GM12878 (cell line): ENCODE measurements around the gene DNAJC22. TPM values are rescaled to one million over a fixed set of nuclear protein-coding genes. Genes with fewer than 3 reads are reported as not detected.

Experiments
- ATAC-seq: fragments of 200-7000 bp; cut with Tn5 transposase; 3 replicates; pipeline ENCODE4 v1.9.1; 2020; ENCODE audit warnings: mild to moderate bottlenecking, moderate library complexity
- BruUV-seq: library from RNA; stranded (reverse); fragments of 400-500 nt; replicated peaks from 2 replicates; lab custom pipeline; 2021; lab: Mats Ljungman, UMichigan
- CTCF ChIA-PET: fragments of 300-600 bp; sonication (Branson Sonifier 250); formaldehyde crosslinking; extraction: SDS; loops from one replicate; lab custom pipeline; 2021; ENCODE audit warnings: inconsistent platforms; lab: Yijun Ruan, JAX
- POLR2A ChIA-PET: fragments of 350-600 bp; formaldehyde crosslinking; extraction: SDS; loops from one replicate; lab custom pipeline; 2021; ENCODE audit warnings: inconsistent platforms; lab: Charles Lee
- RAD21 ChIA-PET: fragments of 300-600 bp; sonication (Branson Sonifier 250); formaldehyde crosslinking; loops from one replicate; lab custom pipeline; 2023; ENCODE audit warnings: antibody characterized with exemption; ENCODE audit not compliant: unreplicated experiment; lab: Charles Lee
- SMC1A ChIA-PET: fragments of 300-600 bp; sonication (Branson Sonifier 250); formaldehyde crosslinking; loops from one replicate; lab custom pipeline; 2023; ENCODE audit not compliant: unreplicated experiment, uncharacterized antibody; lab: Charles Lee
- DNase-seq: peaks from one replicate; pipeline ENCODE4 v3.0.0-alpha.2; 2011; ENCODE audit warnings: low read depth, low spot score
- FAIRE-seq: peaks from 3 replicates; lab custom pipeline; 2011; peaks lifted over from hg19 to GRCh38; lab: Jason Lieb, UNC
- H2AFZ ChIP-seq: 2 replicates; pipeline ENCODE4 v1.6.0; 2011; ENCODE audit warnings: low read depth, low read length, control low read depth; ENCODE audit not compliant: control insufficient read depth
- H3K27ac ChIP-seq: 2 replicates; pipeline ENCODE4 v1.5.1; 2011; ENCODE audit warnings: control low read depth; ENCODE audit not compliant: control insufficient read depth, insufficient read depth
- H3K27me3 ChIP-seq, 2 experiments: replicated peaks in 1 of 2; 2 replicates each; pipeline versions ENCODE4 v1.6.0 to v1.6.1; 2011; ENCODE audit warnings: low read length in 1 of 2; ENCODE audit not compliant: control insufficient read depth in 2 of 2, insufficient read depth in 2 of 2
- H3K36me3 ChIP-seq, 2 experiments: 2 replicates each; pipeline ENCODE4 v1.5.1; 2011; ENCODE audit warnings: low read length in 1 of 2; ENCODE audit not compliant: control insufficient read depth in 2 of 2, insufficient read depth in 2 of 2
- H3K4me1 ChIP-seq: 2 replicates; pipeline ENCODE4 v1.6.1; 2011; ENCODE audit warnings: mild to moderate bottlenecking, low read length, moderate library complexity, mixed read lengths; ENCODE audit not compliant: control insufficient read depth, insufficient read depth
- H3K4me2 ChIP-seq: 2 replicates; pipeline ENCODE4 v1.6.0; 2011; ENCODE audit warnings: control low read depth; ENCODE audit not compliant: control insufficient read depth, insufficient read depth
- H3K4me3 ChIP-seq: fragments of 200-600 bp; sonication (generic); 2 replicates; pipeline ENCODE4 v1.5.1; 2016
- H3K79me2 ChIP-seq: 2 replicates; pipeline ENCODE4 v1.6.0; 2011; ENCODE audit warnings: low read length; ENCODE audit not compliant: control insufficient read depth, insufficient read depth
- H3K9ac ChIP-seq: 2 replicates; pipeline ENCODE4 v1.8.0; 2011; ENCODE audit warnings: low read length, control low read depth, mixed read lengths; ENCODE audit not compliant: control insufficient read depth, insufficient read depth
- H3K9me3 ChIP-seq: replicated peaks from 3 replicates; pipeline ENCODE4 v1.5.1; 2011; ENCODE audit warnings: mild to moderate bottlenecking, low read length; ENCODE audit not compliant: control insufficient read depth, insufficient read depth
- H4K20me1 ChIP-seq: 2 replicates; pipeline ENCODE4 v1.6.0; 2011; ENCODE audit not compliant: control insufficient read depth, insufficient read depth
- ATF7 ChIP-seq: fragments of 450-650 bp; IDR thresholded peaks from 2 replicates; pipeline ENCODE4 v1.6.1; 2016; ENCODE audit warnings: low read depth, mild to moderate bottlenecking
- CBX3 ChIP-seq: fragments of 200-600 bp; sonication (generic); IDR thresholded peaks from 2 replicates; pipeline ENCODE4 v1.6.1; 2016; ENCODE audit warnings: low read depth, borderline replicate concordance
- CHD4 ChIP-seq: fragments of 200-600 bp; sonication (generic); IDR thresholded peaks from 2 replicates; pipeline ENCODE4 v1.6.1; 2016; ENCODE audit warnings: mild to moderate bottlenecking
- CREM ChIP-seq: IDR thresholded peaks from 2 replicates; pipeline ENCODE4 v1.6.1; 2014; ENCODE audit warnings: antibody characterized with exemption, low read depth
- IKZF2 ChIP-seq, 2 experiments: fragments of 450-650 bp; IDR thresholded peaks; 2 replicates each; pipeline ENCODE4 v1.6.1; 2017; ENCODE audit warnings: mild to moderate bottlenecking in 2 of 2, moderate library complexity in 2 of 2
- KLF5 ChIP-seq: fragments of 450-650 bp; IDR thresholded peaks from 2 replicates; pipeline ENCODE4 v1.6.1; 2014; ENCODE audit warnings: mild to moderate bottlenecking; ENCODE audit not compliant: partially characterized antibody
- MEF2A ChIP-seq: IDR thresholded peaks from 2 replicates; pipeline ENCODE4 v1.6.1; 2011; ENCODE audit warnings: low read depth, mild to moderate bottlenecking, low read length, moderate library complexity; ENCODE audit not compliant: insufficient read depth
- MEF2B ChIP-seq: fragments of 450-650 bp; IDR thresholded peaks from 2 replicates; pipeline ENCODE4 v1.6.1; 2018; ENCODE audit warnings: mild to moderate bottlenecking, moderate library complexity; ENCODE audit not compliant: partially characterized antibody, poor library complexity, severe bottlenecking
- MYB ChIP-seq: fragments of 150-350 bp; IDR thresholded peaks from 2 replicates; pipeline ENCODE4 v1.6.1; 2014; ENCODE audit warnings: mild to moderate bottlenecking, low read depth, low read length, borderline replicate concordance
- NFYA ChIP-seq: IDR thresholded peaks from 2 replicates; pipeline ENCODE4 v1.6.1; 2011; ENCODE audit warnings: low read depth, mild to moderate bottlenecking, low read length, improper control_type of control experiment, borderline replicate concordance
- NR2C1 ChIP-seq: fragments of 450-650 bp; IDR thresholded peaks from 2 replicates; pipeline ENCODE4 v1.6.1; 2017; ENCODE audit warnings: antibody characterized with exemption, mild to moderate bottlenecking, moderate library complexity
- TARDBP ChIP-seq: IDR thresholded peaks from 2 replicates; pipeline ENCODE4 v1.6.1; 2016; ENCODE audit warnings: borderline replicate concordance
- TCF7 ChIP-seq: IDR thresholded peaks from 2 replicates; pipeline ENCODE4 v1.6.1; 2014; ENCODE audit warnings: antibody characterized with exemption, borderline replicate concordance
- WRNIP1 ChIP-seq: IDR thresholded peaks from 2 replicates; pipeline ENCODE4 v1.6.1; 2011; ENCODE audit warnings: low read depth, low read length, improper control_type of control experiment, borderline replicate concordance
- ZBTB33 ChIP-seq: fragments of 450-650 bp; IDR thresholded peaks from 2 replicates; pipeline ENCODE4 v1.6.1; 2017; ENCODE audit warnings: mild to moderate bottlenecking
- ZNF622 ChIP-seq: fragments of 450-650 bp; IDR thresholded peaks from 2 replicates; pipeline ENCODE4 v1.6.1; 2017; ENCODE audit warnings: mild to moderate bottlenecking, inconsistent platforms
- WGBS: methylation state at CpG from one replicate; pipeline ENCODE4 v1.1.6; 2016; ENCODE audit warnings: low lambda C conversion rate; ENCODE audit not compliant: insufficient replicate concordance, insufficient coverage; ENCODE audit errors: missing lambda C conversion rate; 5-methylcytosine and 5-hydroxymethylcytosine counted together
- in situ Hi-C: fragments of 300-500 bp; cut with MboI; formaldehyde crosslinking; loops from 9 replicates; pipeline ENCODE4 v1.14.3; 2018; ENCODE audit warnings: mixed read lengths
- intact Hi-C: fragments of 100-400 bp; cut with micrococcal nuclease; formaldehyde crosslinking; loops from one replicate; pipeline ENCODE4 v1.14.2; 2022; ENCODE audit not compliant: unreplicated experiment
- polyA plus RNA-seq, 11 experiments: library from polyadenylated mRNA; depleted of rRNA in 4 of 11; unstranded in 6 of 11; stranded (reverse) in 5 of 11; fragments of >200 nt; fragmentation: Nextera tagmentation in 4 of 11; fragmentation: Illumina TruSeq in 1 of 11; extraction: Ambion mirVana in 4 of 11; extraction: Trizol in 1 of 11; gene quantifications; 1 replicate in 1 of 11; 2 replicates in 10 of 11; pipeline versions ENCODE4 v1.2.1 to v1.2.3, GENCODE V29; 2011 to 2016; ENCODE audit warnings: inconsistent platforms in 2 of 11, missing spikeins in 2 of 11, low read depth in 1 of 11
- total RNA-seq, 4 experiments: library from RNA; depleted of rRNA in 3 of 4; stranded (reverse); fragments of >200 nt in 3 of 4; fragmentation: Illumina TruSeq in 1 of 4; extraction: Trizol in 1 of 4; gene quantifications; 2 replicates each; pipeline versions ENCODE4 v1.2.1 to v1.2.3, GENCODE V29; 2013 to 2021

Gene DNAJC22
- total and polyA plus RNA-seq, 10 of the 15 experiments (the other 5 are each of a cell fraction or from before 2014, with no cell fraction given): 0.06 to 0.61 (median 0.13) TPM; not detected in 3

- FAIRE-seq: no peak
- Histone ChIP-seq H3K27me3 (peaks cover 8 to 20% of the 10 kb centered on the region in 2 experiments), H3K9me3 (no peaks in the 10 kb centered on the region), H3K79me2 (no peaks in the 10 kb centered on the region), H3K4me3 (no peak overlapping the region), H3K4me2 (no peak overlapping the region), H3K27ac (no peak overlapping the region), H3K36me3 (no peaks in the 10 kb centered on the region), H4K20me1 (no peaks in the 10 kb centered on the region; the same call in 1 of the 2 replicates), H3K4me1 (peaks cover 21% of the 10 kb centered on the region), H2AFZ (no peak overlapping the region), H3K9ac (no peak overlapping the region)
- in situ Hi-C loops: no loop called here
- RAD21 ChIA-PET: interaction anchor here (0.9 to 4.5 kb wide), 5 partner anchors 9 to 168 kb away, joined by 3 to 54 read pairs (median 4); no protein-coding TSS in a partner anchor
- BruUV-seq: no TSS peak
- CTCF ChIA-PET: interaction anchor here (0.8 to 9.5 kb wide), 11 partner anchors 9 to 232 kb away, joined by 3 to 231 read pairs (median 7); partner anchors contain the start of genes KCNH3, PRPH and TROAP
- WGBS: 58% methylated on average over 11 of the region's 11 CpGs
- no peak for ATAC-seq
- TF ChIP-seq CBX3 (no peak), NFYA (no peak), KLF5 (no peak), MEF2B (no peak), NR2C1 (no peak), TCF7 (no peak), CREM (no peak), CHD4 (no peak), ZNF622 (no peak), ZBTB33 (no peak), MYB (no peak), IKZF2 (IDR thresholded peaks at IDR 0.05) (no peak), MEF2A (no peak), ATF7 (no peak), TARDBP (no peak), WRNIP1 (no peak)
- SMC1A ChIA-PET: interaction anchor here (0.6 to 25.7 kb wide), 5 partner anchors 9 to 269 kb away, joined by 3 to 740 read pairs (median 9); no protein-coding TSS in a partner anchor
- intact Hi-C loops: no loop called here
- no peak for DNase-seq
- POLR2A ChIA-PET: interaction anchor here (0.6 to 2.8 kb wide), 3 partner anchors 10 to 26 kb away, joined by 3 to 6 read pairs (median 3); partner anchors contain the start of gene TROAP
Observed at GRCh38 chr12:49349266-49349665, 2.6 kb downstream of the DNAJC22 start.
